ENCODE measurements around the gene NCOA1. TPM values are rescaled to one million over a fixed set of nuclear protein-coding genes. Genes with fewer than 3 reads are reported as not detected.

Gene NCOA1
- total RNA-seq, 1 experiment from 2014 or later: 11.6 TPM

- no peak for TF ChIP-seq CTCF (conservative IDR thresholded peaks at IDR 0.05)
- no peak for TF ChIP-seq EZH2 (IDR thresholded peaks at IDR 0.05; ENCODE audit: low read depth)
- no peaks in the 10 kb centered on the region for H3K36me3 ChIP-seq (ENCODE audit: low read depth)
- no peaks in the 10 kb centered on the region for H3K27me3 ChIP-seq (ENCODE audit: insufficient read depth, low read depth)
- H4K20me1 ChIP-seq (ENCODE audit: insufficient read depth): no peaks in the 10 kb centered on the region
- H3K4me2 ChIP-seq: no peak overlapping the region
- no peak overlapping the region for H3K27ac ChIP-seq
- no peak overlapping the region for H2AFZ ChIP-seq
- intact Hi-C loops (cut with micrococcal nuclease; ENCODE audit: unreplicated experiment): no loop called here
- no TSS peak for BruUV-seq (replicated peaks)
- no peak for DNase-seq
- ChIA-PET POLR2A (ENCODE audit: unreplicated experiment) (no interaction called here), CTCF (no interaction called here)
- no peak overlapping the region for H3K4me3 ChIP-seq
- peaks cover 9% of the 10 kb centered on the region; the same call in 1 of the 2 replicates for H3K79me2 ChIP-seq (ENCODE audit: low read depth)
- no peaks in the 10 kb centered on the region for H3K9me3 ChIP-seq (ENCODE audit: insufficient read depth, low read depth)
- H3K4me1 ChIP-seq (replicated peaks; ENCODE audit: insufficient read depth): peaks cover 10% of the 10 kb centered on the region
- no peaks in the 10 kb centered on the region for H3K9me2 ChIP-seq (ENCODE audit: insufficient read depth)
- peaks cover 7% of the 10 kb centered on the region; the same call in 1 of the 2 replicates for H3F3A ChIP-seq (ENCODE audit: insufficient read depth, low read depth)
Measured at GRCh38 chr2:24512404-24512803, 21.4 kb downstream of the NCOA1 start.

- H3K36me3 ChIP-seq (ENCODE audit: low read depth): no peaks in the 10 kb centered on the region
- no peak for DNase-seq
- H3K4me1 ChIP-seq (replicated peaks; ENCODE audit: insufficient read depth): peaks cover 10% of the 10 kb centered on the region
- BruUV-seq (replicated peaks): no TSS peak
- intact Hi-C loops (cut with micrococcal nuclease; ENCODE audit: unreplicated experiment): no loop called here
- no peak overlapping the region for H3K27ac ChIP-seq
- H3K4me3 ChIP-seq: no peak overlapping the region
- H3K9me3 ChIP-seq (ENCODE audit: insufficient read depth, low read depth): no peaks in the 10 kb centered on the region
- peaks cover 9% of the 10 kb centered on the region; the same call in 1 of the 2 replicates for H3K79me2 ChIP-seq (ENCODE audit: low read depth)
- TF ChIP-seq CTCF (conservative IDR thresholded peaks at IDR 0.05): no peak
- no peak for TF ChIP-seq EZH2 (IDR thresholded peaks at IDR 0.05; ENCODE audit: low read depth)
- no peaks in the 10 kb centered on the region for H3K27me3 ChIP-seq (ENCODE audit: insufficient read depth, low read depth)
- H3F3A ChIP-seq (ENCODE audit: insufficient read depth, low read depth): peaks cover 7% of the 10 kb centered on the region; the same call in 1 of the 2 replicates
- H4K20me1 ChIP-seq (ENCODE audit: insufficient read depth): no peaks in the 10 kb centered on the region
- H3K9me2 ChIP-seq (ENCODE audit: insufficient read depth): no peaks in the 10 kb centered on the region
- no peak overlapping the region for H3K4me2 ChIP-seq
- H2AFZ ChIP-seq: no peak overlapping the region
- CTCF ChIA-PET: no interaction called here
- POLR2A ChIA-PET (ENCODE audit: unreplicated experiment): no interaction called here
Measured at GRCh38 chr2:24512831-24513230, 21.8 kb downstream of the NCOA1 start.

DNA sequence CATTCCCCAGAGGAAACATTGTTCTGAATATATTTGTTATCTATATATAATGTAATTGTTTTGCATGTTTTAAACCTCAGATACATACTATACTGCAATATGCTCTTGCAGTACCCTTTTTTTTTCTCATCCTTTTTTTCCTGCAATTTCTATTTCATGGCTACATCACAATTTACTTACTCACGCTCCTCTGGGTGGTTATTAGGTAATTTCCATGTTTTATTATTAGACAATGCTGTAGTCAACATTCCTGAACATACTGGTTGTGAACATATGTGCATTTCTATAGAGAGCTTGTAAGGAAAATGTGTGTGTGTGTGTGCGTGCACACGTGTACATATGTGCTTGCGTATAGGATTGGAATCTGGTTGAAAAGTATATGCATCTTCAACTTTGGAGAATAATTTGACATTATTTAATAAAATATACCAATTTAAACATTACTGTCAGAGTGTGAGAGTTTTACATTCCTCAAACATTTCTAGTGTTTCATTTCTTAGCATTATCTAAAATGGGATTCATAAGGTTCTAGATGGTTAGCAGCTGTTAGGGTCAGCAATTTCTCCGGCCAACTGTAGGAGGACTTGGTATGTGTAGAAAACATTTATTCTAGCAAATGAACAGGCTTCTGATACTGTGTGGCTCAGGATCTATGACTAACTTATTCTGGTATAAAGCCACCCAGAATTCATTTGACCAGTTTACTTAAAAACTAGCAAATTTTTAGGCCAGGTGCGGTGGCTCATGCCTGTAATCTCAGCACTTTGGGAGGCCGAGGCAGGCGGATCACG, 22.4 kb downstream of the NCOA1 start:
- Histone ChIP-seq H3K4me1 (replicated peaks; ENCODE audit: insufficient read depth) (peaks cover 10% of the 10 kb centered on the region), H3F3A (ENCODE audit: insufficient read depth, low read depth) (peaks cover 7% of the 10 kb centered on the region; the same call in 1 of the 2 replicates), H3K9me3 (ENCODE audit: insufficient read depth, low read depth) (no peaks in the 10 kb centered on the region), H2AFZ (no peak overlapping the region), H3K36me3 (ENCODE audit: low read depth) (no peaks in the 10 kb centered on the region), H4K20me1 (ENCODE audit: insufficient read depth) (no peaks in the 10 kb centered on the region), H3K4me3 (no peak overlapping the region), H3K27me3 (ENCODE audit: insufficient read depth, low read depth) (no peaks in the 10 kb centered on the region), H3K27ac (no peak overlapping the region), H3K4me2 (no peak overlapping the region), H3K79me2 (ENCODE audit: low read depth) (peaks cover 9% of the 10 kb centered on the region; the same call in 1 of the 2 replicates), H3K9me2 (ENCODE audit: insufficient read depth) (no peaks in the 10 kb centered on the region)
- CTCF ChIA-PET: no interaction called here
- no peak for DNase-seq
- intact Hi-C loops (cut with micrococcal nuclease; ENCODE audit: unreplicated experiment): no loop called here
- POLR2A ChIA-PET (ENCODE audit: unreplicated experiment): no interaction called here
- no peak for TF ChIP-seq CTCF (conservative IDR thresholded peaks at IDR 0.05)
- no TSS peak for BruUV-seq (replicated peaks)
